Measurements from ENCODE around the gene HRH2. TPM values are rescaled to one million over a fixed set of nuclear protein-coding genes. Genes with fewer than 3 reads are reported as not detected.
"Not testable (repeated sequence)": the region's sequence is repeated elsewhere in the genome, so short reads cannot be mapped to it uniquely, and the experiment has no call there.

HRH2 gene
- total RNA-seq, 4 donors from 2014 or later, result 0.44 to 2.3 (median 1.4) TPM

DNA sequence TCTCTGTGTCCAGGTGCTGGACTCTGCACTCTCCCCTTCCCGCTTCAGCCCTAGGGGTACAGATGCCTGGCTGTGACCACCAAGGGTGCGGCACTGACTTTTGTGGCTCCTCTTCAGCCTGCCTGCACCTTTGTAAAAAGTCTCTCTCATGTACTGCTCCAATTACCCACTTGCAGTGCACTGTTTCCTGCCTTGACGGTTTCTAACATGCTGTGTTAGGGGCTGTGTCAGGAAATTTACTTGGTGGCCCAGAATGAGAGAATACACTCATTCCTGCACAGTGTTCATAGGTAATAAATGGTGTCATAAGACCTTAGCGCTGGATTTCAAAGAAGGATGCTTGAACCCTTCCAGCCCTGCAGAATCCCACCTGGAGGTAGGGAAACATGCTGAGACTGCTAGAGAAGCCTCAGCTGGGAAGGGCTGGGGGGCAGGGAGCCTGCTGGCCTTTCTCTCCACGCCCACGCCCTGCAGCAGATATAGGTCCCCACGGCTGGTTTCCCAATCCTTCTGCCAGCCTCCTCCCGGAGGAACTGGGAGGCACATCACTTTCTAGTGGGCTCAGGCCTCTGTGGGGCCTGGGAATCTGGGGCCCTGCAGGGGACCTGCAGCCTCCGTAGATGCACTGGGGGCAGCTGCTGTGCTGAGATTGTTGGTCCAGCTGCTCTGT lies 17.6 kb upstream of the HRH2 start:
- H3K27me3 ChIP-seq, result no peaks in the 10 kb centered on the region
- 48 to 68% methylated on average over 4 to 8 of the region's 9 CpGs for WGBS, 2 donors
- no peaks in the 10 kb centered on the region for H3K4me1 ChIP-seq
- no peak for DNase-seq
- no peak for TF ChIP-seq POLR2A (IDR thresholded peaks at IDR 0.05)
- TF ChIP-seq, protein P1, sequence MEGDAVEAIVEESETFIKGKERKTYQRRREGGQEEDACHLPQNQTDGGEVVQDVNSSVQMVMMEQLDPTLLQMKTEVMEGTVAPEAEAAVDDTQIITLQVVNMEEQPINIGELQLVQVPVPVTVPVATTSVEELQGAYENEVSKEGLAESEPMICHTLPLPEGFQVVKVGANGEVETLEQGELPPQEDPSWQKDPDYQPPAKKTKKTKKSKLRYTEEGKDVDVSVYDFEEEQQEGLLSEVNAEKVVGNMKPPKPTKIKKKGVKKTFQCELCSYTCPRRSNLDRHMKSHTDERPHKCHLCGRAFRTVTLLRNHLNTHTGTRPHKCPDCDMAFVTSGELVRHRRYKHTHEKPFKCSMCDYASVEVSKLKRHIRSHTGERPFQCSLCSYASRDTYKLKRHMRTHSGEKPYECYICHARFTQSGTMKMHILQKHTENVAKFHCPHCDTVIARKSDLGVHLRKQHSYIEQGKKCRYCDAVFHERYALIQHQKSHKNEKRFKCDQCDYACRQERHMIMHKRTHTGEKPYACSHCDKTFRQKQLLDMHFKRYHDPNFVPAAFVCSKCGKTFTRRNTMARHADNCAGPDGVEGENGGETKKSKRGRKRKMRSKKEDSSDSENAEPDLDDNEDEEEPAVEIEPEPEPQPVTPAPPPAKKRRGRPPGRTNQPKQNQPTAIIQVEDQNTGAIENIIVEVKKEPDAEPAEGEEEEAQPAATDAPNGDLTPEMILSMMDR (IDR thresholded peaks at IDR 0.05), result no peak
- no peaks in the 10 kb centered on the region for H3K36me3 ChIP-seq
- H3K27ac ChIP-seq, result no peak overlapping the region
- no peak overlapping the region for H3K4me3 ChIP-seq (replicated peaks in 1 of 3)
- H3K9me3 ChIP-seq, result no peaks in the 10 kb centered on the region
- intact Hi-C loops (cut with DNase I), result no loop called here

DNA sequence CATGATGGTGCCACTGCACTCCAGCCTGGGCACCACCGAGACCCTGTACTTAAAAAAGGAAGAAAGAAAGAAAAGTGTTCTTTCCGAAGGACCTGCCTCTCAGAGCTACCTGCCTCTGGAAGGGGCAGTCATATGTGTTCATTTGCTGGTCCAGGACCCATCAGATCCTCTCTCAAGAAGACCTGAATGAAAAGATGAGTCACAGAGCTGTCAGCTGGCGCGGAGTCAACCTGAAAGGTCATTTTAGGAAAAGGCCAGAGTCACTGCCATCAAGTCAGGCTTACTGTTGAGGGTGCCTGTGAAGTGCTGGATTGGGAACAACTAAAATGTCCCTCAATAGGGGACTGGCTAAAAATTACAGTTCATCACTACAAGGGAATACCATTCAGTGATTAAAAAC lies 14.9 kb upstream of the HRH2 start:
- Histone ChIP-seq H3K27ac (no peak overlapping the region), H3K4me1 (no peaks in the 10 kb centered on the region), H3K36me3 (no peaks in the 10 kb centered on the region), H3K4me3 (replicated peaks in 1 of 3) (no peak overlapping the region), H3K27me3 (no peaks in the 10 kb centered on the region), H3K9me3 (no peaks in the 10 kb centered on the region)
- no peak for TF ChIP-seq POLR2A (IDR thresholded peaks at IDR 0.05)
- TF ChIP-seq, protein P1 (IDR thresholded peaks at IDR 0.05), result no peak
- WGBS, 2 donors, result 94 to 95% methylated on average over 4 of the region's 4 CpGs
- DNase-seq, result no peak
- intact Hi-C loops (cut with DNase I), result no loop called here

DNA sequence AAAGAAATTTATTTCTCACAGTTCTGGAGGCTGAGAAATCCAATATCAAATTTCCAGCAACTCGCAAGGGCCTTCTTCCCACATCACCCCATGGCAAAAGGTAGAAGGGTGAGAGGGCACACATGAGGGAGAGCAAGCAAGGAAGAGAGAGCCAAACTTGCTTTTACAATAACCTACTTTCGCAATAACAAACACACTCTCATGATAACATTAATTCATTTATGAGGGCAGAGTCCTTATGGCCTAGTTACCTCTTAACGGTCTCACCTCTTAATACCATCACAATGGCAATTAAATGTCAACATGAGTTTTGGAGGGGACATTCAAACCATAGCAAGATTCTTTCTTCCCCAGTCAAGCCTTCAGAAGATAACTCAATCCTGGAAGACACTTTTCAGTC lies 11.6 kb upstream of the HRH2 start:
- Histone ChIP-seq H3K4me3 (replicated peaks in 1 of 3) (no peak overlapping the region), H3K9me3 (no peaks in the 10 kb centered on the region), H3K4me1 (no peaks in the 10 kb centered on the region), H3K36me3 (no peaks in the 10 kb centered on the region), H3K27me3 (no peaks in the 10 kb centered on the region), H3K27ac (no peak overlapping the region)
- no peak for TF ChIP-seq POLR2A (IDR thresholded peaks at IDR 0.05)
- TF ChIP-seq, protein P1 (IDR thresholded peaks at IDR 0.05), result no peak
- DNase-seq, result no peak
- 84 to 88% methylated on average over 3 of the region's 3 CpGs for WGBS, 2 donors
- intact Hi-C loops (cut with DNase I), result no loop called here

DNA sequence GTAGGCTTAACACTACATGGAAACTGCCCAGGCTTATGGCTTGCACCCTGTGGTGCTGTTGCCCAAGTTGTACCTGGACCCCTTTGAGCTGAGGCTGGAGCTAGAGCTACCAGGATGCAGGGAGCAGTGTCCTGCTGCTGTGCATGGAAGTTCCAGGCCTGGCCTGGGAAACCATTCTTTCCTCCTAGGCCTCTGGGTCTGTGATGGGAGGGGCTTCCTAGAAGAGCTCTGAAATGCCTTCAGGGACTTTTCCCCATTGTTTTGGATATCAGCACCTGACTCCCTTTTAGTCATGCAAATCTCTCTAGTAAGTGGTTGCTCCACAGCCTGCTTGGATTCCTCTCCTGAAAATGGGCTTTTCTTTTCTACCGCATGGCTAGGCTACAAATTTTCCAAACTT lies 7.9 kb upstream of the HRH2 start:
- Histone ChIP-seq H3K9me3 (no peaks in the 10 kb centered on the region), H3K4me3 (replicated peaks in 1 of 3) (no peak overlapping the region), H3K27ac (no peak overlapping the region), H3K27me3 (no peaks in the 10 kb centered on the region), H3K36me3 (no peaks in the 10 kb centered on the region), H3K4me1 (peaks cover 14 to 23% of the 10 kb centered on the region in 2 donors)
- DNase-seq, result no peak
- intact Hi-C loops (cut with DNase I), result no loop called here
- no peak for TF ChIP-seq POLR2A (IDR thresholded peaks at IDR 0.05)
- TF ChIP-seq, protein P1 (IDR thresholded peaks at IDR 0.05), result no peak
- WGBS, 2 donors, result 92 to 100% methylated on average over 1 of the region's 1 CpG

DNA sequence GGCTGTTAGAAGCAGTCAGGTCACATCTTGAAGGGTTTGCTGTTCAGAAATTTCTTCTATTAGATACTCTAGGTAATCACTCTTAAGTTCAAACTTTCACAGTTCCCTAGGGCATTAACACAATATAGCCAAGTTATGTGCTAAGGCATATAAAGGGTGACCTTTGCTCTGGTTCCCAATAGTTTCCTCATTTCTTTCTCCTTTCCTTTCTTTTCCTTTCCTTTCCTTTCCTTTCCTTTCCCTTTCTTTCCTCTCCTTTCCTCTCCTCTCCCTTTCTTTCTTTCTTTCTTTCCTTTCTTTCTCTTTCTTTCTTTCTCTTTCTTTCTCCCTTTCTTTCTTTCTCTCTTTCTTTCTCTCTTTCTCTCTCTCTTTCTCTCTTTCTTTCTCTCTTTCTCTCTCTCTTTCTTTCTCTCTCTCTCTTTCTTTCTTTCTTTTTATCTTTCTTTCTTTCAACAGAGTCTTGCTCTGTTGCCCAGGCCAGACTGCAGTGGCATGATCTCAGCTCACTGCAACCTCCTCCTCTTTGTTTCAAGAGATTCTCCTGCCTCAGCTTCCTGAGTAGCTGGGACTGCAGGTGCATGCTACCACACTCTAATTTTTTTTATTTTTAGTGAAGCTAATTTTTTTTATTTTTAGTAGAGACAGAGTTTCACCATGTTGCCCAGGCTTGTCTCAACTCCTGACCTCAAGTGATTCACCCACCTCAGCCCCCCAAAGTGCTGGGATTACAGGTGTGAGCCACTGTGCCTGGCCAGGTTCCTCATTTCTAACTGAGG lies 7.3 kb upstream of the HRH2 start:
- H3K4me3 ChIP-seq (replicated peaks in 1 of 3); H3K27ac ChIP-seq; DNase-seq; H3K27me3 ChIP-seq; intact Hi-C loops (cut with DNase I); H3K9me3 ChIP-seq; H3K36me3 ChIP-seq: not testable (repeated sequence)
- H3K4me1 ChIP-seq, result peaks cover 19 to 30% of the 10 kb centered on the region in 2 donors
